Activated T-cell treated with anti-CD3 and anti-CD28 coated beads for 24 hours (primary cell): ENCODE measurements around the gene USP17L28.
"Not testable (repeated sequence)": the region's sequence is repeated elsewhere in the genome, so short reads cannot be mapped to it uniquely, and the experiment has no call there.

Experiments used
- DNase-seq: peaks from one replicate; pipeline ENCODE4 v3.0.0-alpha.2; 2020; ENCODE audit warnings: low read depth

The USP17L28 gene, protein sequence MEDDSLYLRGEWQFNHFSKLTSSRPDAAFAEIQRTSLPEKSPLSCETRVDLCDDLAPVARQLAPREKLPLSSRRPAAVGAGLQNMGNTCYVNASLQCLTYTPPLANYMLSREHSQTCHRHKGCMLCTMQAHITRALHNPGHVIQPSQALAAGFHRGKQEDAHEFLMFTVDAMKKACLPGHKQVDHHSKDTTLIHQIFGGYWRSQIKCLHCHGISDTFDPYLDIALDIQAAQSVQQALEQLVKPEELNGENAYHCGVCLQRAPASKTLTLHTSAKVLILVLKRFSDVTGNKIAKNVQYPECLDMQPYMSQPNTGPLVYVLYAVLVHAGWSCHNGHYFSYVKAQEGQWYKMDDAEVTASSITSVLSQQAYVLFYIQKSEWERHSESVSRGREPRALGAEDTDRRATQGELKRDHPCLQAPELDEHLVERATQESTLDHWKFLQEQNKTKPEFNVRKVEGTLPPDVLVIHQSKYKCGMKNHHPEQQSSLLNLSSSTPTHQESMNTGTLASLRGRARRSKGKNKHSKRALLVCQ

GRCh38 chr4:9348593-9348992 lies at the start of gene USP17L28:
TSS of gene USP17L28 (plus strand) at chr4:9348893. CDS start at chr4:9348893, 0 bp downstream.
- not testable (repeated sequence) for DNase-seq

DNA sequence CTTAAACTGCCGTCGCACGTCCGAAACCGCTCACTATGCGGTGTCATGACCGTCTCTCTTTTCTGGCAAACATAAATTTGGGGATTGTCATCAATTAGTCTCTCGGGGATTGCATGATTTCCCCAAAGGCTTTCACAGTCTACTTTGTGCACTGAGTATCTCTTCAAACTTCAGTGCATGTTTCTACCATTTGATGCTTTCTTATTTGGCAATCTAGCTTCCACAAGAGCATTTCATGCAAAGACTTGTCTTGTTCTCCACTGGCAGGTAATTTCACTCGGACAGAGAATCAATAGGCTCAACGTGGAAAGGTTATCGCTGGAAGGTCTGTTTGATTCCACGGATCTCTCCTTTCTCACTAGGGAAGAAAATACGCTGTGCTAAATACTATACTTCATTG lies 24.5 kb upstream of the USP17L28 start:
- not testable (repeated sequence) for DNase-seq

- DNase-seq = not testable (repeated sequence)
Observed at GRCh38 chr4:9324865-9325264, 23.8 kb upstream of the USP17L28 start, which contains the start of gene USP17L24. TSS of gene USP17L24 (plus strand) at chr4:9325165. CDS start at chr4:9325165, 0 bp downstream.

DNA sequence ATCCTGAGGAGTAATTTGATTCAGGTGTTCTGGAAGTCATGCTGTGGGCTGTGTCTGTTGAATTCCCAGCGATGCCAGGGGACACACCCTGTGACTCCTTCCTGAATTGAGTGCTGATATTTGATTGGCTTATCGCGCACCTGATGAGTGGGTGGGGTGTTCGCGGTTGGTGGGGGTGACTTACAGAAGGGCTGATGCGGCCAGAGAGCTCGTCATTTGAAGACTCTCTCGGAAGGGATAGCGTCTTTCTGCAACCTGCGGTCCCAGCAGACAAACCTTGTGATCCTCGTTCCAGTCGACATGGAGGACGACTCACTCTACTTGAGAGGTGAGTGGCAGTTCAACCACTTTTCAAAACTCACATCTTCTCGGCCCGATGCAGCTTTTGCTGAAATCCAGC lies 19.1 kb upstream of the USP17L28 start, which contains the start of gene USP17L25:
TSS of gene USP17L25 (plus strand) at position 301 of the 400 bp plus-strand sequence. CDS start at position 301, 0 bp downstream.
- not testable (repeated sequence) for DNase-seq

- not testable (repeated sequence) for DNase-seq
Observed at GRCh38 chr4:9334358-9334757, 14.3 kb upstream of the USP17L28 start, which contains the start of gene USP17L26. TSS of gene USP17L26 (plus strand) at chr4:9334658. CDS start at chr4:9334658, 0 bp downstream.

- DNase-seq = not testable (repeated sequence)
Observed at GRCh38 chr4:9339103-9339502, 9.6 kb upstream of the USP17L28 start, which contains the start of gene USP17L5. TSS of gene USP17L5 (plus strand) at chr4:9339403. CDS start at chr4:9339403, 0 bp downstream.

DNA sequence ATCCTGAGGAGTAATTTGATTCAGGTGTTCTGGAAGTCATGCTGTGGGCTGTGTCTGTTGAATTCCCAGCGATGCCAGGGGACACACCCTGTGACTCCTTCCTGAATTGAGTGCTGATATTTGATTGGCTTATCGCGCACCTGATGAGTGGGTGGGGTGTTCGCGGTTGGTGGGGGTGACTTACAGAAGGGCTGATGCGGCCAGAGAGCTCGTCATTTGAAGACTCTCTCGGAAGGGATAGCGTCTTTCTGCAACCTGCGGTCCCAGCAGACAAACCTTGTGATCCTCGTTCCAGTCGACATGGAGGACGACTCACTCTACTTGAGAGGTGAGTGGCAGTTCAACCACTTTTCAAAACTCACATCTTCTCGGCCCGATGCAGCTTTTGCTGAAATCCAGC lies 4.8 kb upstream of the USP17L28 start, which contains the start of gene USP17L27:
TSS of gene USP17L27 (plus strand) at position 301 of the 400 bp plus-strand sequence. CDS start at position 301, 0 bp downstream.
- not testable (repeated sequence) for DNase-seq

DNA sequence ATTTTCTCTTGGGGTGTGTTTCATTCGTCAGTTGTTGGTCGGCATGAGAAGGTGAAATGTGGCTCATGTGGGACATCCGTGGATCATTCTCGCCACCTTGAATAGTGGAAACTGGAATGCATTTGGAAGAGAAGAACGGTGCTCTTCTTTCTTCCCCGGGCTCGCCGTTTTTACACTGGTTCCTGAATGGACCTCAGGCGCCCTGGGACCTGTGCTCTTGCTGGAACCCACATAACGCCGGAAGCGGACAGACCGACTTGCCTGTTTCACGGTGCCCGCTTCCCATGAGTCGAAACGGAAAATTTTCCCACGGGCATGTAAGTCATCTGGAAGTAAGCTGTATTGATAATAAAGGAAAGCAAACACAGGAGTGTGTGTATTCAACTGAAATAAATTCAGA lies 2.2 kb downstream of the USP17L28 start:
- not testable (repeated sequence) for DNase-seq

- not testable (repeated sequence) for DNase-seq
Observed at GRCh38 chr4:9353338-9353737, 4.6 kb downstream of the USP17L28 start, which contains the start of gene USP17L29. TSS of gene USP17L29 (plus strand) at chr4:9353638. CDS start at chr4:9353638, 0 bp downstream.

- DNase-seq = not testable (repeated sequence)
Observed at GRCh38 chr4:9362829-9363228, 14.1 kb downstream of the USP17L28 start, which contains the start of gene USP17L30. TSS of gene USP17L30 (plus strand) at chr4:9363129. CDS start at chr4:9363129, 0 bp downstream.

- DNase-seq = not testable (repeated sequence)
Observed at GRCh38 chr4:9379881-9380280, 31.2 kb downstream of the USP17L28 start.

DNA sequence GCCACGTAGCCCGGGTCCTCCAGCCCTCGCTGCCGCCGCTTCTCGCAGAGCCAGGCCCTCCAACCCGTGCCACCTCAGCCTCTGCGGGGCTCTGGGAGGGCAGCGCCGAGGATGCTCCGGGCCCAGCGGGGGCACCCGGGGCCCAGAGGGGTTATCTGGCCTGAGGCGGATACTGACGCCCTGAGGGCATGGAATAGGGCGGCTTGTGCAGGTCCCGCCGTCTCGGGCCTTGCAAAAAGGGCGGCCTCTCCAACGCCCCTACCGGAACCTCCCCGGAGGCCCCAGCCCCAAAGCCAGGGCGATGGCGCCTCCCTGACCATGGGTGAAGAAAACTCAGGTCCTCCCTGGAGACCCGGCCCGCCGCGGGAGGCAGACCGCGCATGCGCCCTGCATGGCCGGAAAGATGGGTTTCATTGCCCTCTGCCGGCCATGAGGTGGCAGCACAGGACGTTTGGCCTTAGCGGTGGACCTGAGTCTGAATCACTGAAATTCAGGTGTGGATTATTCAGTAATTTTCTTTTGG lies 32.4 kb downstream of the USP17L28 start:
- DNase-seq = peak; percentile 47

DNA sequence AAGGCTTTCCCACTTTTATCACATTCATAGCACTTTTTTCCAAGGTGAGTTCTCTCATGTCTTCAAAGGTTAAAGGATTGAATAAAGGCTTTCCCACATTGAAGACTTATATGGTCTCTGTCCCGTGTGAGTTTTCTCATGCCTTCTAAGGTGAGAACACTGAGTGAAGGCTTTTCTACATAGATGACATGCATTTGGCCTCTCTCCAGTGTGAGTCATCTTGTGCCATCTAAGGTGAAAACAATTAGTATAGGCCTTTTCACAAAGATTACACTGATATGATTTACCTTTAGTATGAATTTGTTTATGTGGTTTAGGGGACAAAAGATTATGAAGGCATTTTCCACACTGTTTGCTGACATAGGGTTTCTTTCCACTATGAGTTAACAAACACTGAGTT lies 35.4 kb downstream of the USP17L28 start:
- DNase-seq = no peak

GRCh38 chr4:9389001-9389400 lies 40.3 kb downstream of the USP17L28 start:
- DNase-seq = not testable (repeated sequence)
